ENCODE results near the gene MMP19.

The MMP19 gene

GRCh38 chr12:55812088-55812487, 30.6 kb downstream of the MMP19 start:
- no peak for DNase-seq

- no peak for DNase-seq
These were observed 33.5 kb downstream of the MMP19 start for GRCh38 chr12:55809274-55809673.

- no peak for DNase-seq
These were observed 35.8 kb downstream of the MMP19 start for GRCh38 chr12:55806982-55807381.

- DNase-seq, result no peak
These were observed 45.2 kb downstream of the MMP19 start for GRCh38 chr12:55797550-55797949.

GRCh38 chr12:55797068-55797467, 45.7 kb downstream of the MMP19 start:
- peak; percentile 6 for DNase-seq

- DNase-seq, result no peak
These were observed 46.8 kb downstream of the MMP19 start for GRCh38 chr12:55795950-55796349.

GRCh38 chr12:55789893-55790292, 52.8 kb downstream of the MMP19 start:
- no peak for DNase-seq

- DNase-seq, result no peak
These were observed 53.6 kb downstream of the MMP19 start for GRCh38 chr12:55789171-55789570.

GRCh38 chr12:55788546-55788945, 54.2 kb downstream of the MMP19 start:
- no peak for DNase-seq

Measured in COR-L47 (cell line).